LNCaP clone FGC (cell line): ENCODE measurements around the gene PROX2.

ENCODE experiments used
- DNase-seq: peaks from one replicate; pipeline ENCODE4 v3.0.0-alpha.2; 2011; ENCODE audit warnings: low read depth
- H3K4me3 ChIP-seq: 2 replicates; pipeline ENCODE4 v1.5.1; 2011; ENCODE audit warnings: mild to moderate bottlenecking, low read depth, low read length, control low read depth
- TF ChIP-seq, protein P1 (sequence below): IDR thresholded peaks from 2 replicates; pipeline ENCODE4 v1.5.1; 2012; ENCODE audit warnings: mild to moderate bottlenecking; ENCODE audit not compliant: control insufficient read depth, insufficient read depth; ENCODE audit errors: extremely low read depth

PROX2 gene

DNA sequence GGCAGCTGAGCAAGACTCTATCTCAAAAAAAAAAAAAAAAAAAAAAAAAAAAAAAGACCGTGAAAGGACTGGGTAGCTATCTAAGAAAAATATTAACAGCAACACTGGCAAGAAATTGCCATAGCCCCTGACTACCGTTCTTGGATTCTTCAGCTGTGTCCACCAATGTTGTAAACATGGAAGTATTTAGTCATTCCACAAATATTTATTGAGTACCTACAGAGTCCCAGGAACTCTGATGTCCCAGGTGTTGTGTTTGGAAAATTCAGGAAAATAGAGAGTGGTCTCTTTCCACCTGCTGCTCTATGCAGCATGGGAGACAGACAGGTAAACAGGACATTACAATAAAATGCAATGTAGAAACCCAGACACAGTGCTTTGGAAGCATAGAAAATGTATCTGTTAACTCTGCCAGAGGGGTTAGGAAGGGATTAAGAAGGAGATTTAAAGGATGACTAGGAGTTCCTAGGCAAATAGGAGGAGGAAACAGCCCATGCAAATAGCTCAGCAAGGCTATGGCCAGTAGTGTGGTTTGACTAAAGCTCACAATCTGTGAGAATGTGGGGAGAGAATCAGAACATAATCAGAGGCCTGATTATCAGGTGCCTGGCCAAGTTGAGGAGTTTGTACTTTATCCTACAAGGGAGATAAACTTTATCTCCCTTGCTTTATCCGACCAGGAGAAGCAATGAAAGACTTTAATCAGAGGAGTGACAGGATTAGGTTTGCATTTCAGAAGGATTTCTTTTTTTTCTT, 3.7 kb upstream of the PROX2 start:
- TF ChIP-seq, protein P1, sequence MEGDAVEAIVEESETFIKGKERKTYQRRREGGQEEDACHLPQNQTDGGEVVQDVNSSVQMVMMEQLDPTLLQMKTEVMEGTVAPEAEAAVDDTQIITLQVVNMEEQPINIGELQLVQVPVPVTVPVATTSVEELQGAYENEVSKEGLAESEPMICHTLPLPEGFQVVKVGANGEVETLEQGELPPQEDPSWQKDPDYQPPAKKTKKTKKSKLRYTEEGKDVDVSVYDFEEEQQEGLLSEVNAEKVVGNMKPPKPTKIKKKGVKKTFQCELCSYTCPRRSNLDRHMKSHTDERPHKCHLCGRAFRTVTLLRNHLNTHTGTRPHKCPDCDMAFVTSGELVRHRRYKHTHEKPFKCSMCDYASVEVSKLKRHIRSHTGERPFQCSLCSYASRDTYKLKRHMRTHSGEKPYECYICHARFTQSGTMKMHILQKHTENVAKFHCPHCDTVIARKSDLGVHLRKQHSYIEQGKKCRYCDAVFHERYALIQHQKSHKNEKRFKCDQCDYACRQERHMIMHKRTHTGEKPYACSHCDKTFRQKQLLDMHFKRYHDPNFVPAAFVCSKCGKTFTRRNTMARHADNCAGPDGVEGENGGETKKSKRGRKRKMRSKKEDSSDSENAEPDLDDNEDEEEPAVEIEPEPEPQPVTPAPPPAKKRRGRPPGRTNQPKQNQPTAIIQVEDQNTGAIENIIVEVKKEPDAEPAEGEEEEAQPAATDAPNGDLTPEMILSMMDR = no peak
- no peak overlapping the region for H3K4me3 ChIP-seq
- DNase-seq = no peak

DNA sequence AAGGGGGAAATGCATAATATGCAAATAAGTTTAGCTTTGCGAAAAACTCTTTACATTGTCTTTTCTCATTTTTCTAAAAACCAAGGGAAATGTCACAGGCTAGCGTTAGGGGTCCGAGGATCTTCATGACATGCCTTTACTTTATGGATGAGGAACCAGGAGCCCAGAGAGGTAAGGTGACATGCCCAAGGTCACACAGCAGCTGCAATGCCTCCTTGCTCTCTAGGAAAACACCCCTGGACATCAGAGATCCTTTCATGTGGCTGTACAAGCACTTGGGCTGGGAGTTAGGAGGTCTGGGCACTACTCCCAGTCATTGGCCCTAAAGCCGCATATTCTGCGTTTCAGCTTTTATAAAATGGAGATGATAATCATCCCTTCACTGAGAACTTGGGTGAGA, 741 bp downstream of the PROX2 start:
- no peak overlapping the region for H3K4me3 ChIP-seq
- DNase-seq = no peak
- TF ChIP-seq, protein P1 = no peak

DNA sequence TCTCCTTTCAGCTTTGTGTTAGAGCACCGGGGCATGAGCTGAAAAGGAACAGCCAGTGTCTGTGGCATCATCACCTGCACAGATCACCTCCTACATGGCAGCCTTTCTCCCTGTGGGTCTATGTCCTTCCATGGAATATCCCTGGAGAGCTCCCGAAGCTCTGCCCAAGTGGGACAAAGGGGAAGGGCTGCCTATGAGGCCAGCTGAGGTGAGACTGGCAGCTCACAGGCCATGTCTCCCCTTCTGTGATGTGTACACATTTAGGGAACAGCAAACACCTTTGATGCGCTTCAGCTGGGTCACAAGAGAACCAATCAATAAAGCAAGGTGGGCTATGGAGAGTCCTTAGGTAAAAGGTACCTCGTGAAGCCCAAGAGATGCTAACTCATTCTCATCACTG, 4.1 kb downstream of the PROX2 start:
- DNase-seq = no peak
- H3K4me3 ChIP-seq = no peak overlapping the region
- TF ChIP-seq, protein P1 = no peak

DNA sequence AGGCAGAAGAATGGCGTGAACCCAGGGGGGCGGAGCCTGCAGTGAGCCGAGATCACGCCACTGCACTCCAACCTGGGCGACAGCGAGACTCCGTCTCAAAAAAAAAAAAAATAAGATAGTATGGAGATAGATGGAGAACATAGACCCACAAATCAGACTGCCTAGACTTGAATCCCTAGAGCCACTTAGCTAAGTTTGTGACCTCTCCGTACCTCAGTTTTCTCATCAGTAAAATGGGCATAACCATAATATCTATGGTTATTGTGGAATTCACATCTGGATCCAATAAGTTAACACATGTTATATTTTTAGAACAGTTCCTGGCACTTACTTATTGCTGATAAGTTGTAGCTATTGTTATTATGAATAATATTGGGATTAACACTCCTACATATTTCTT, 7.2 kb downstream of the PROX2 start:
- TF ChIP-seq, protein P1 = no peak
- no peak overlapping the region for H3K4me3 ChIP-seq
- no peak for DNase-seq

DNA sequence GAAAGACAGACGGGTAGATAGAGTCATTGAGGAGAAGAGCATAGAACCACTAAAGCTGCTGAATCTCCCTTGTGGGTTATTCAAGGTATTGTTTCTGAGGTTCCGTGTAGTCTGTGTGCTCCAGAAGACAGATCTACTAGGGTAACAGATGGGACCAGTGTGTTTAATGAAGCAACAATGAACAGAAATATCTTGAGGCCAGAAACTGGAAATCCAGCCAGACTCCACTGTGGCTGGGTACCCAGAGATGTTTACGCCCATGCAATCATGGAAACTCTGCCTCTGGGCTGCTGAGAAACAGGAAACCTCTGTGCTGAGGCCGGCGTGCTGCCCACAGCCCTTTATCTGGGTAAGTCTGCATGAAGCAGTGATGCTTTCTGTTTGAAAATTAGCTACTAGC, 8.3 kb downstream of the PROX2 start:
- TF ChIP-seq, protein P1 = no peak
- no peak for DNase-seq
- no peak overlapping the region for H3K4me3 ChIP-seq

DNA sequence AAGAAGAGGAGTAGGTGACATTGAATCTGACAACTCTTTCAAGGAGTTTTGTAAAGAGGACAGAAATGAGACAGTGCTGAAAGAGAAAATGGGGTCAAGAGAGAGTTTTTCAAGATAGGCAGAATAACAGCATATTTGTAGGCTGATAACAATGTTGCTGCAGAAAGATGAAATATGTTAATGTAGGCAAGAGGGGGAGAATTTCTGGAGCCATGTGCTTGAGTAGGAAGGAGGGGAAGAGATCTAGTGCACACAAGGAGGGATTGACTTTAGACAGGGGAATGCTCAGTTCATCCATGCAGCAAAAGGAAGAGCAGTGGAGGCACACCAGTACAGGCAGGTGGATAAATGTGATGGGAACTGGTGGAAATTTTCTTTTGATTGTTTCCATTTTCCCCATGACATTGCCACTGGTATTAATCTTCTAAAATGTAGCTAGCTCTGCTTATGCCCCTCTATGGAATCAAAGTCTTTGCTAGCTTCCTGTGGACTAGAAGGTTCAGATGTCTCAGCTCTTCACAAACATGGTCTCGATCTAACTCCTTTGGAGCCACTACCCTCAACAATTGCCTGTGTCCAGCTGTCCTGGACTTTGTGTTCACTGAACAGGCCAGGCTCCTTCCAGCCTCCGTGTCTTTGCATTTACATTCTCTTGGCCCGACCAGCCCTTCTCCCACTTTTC, 9.1 kb downstream of the PROX2 start:
- no peak overlapping the region for H3K4me3 ChIP-seq
- no peak for DNase-seq
- TF ChIP-seq, protein P1 = no peak
